Neutrophil (primary cell): Measurements from ENCODE around the gene SLC2A10.

Source experiments
- H3K27ac ChIP-seq: fragments of 200-600 bp; sonication (generic); 2 replicates; pipeline ENCODE4 v1.5.1; 2016; ENCODE audit warnings: mild to moderate bottlenecking, moderate library complexity
- H3K27me3 ChIP-seq: fragments of 200-600 bp; sonication (generic); 2 replicates; pipeline ENCODE4 v1.6.0; 2016; ENCODE audit warnings: mild to moderate bottlenecking
- H3K36me3 ChIP-seq: fragments of 200-600 bp; sonication (generic); 2 replicates; pipeline ENCODE4 v1.5.1; 2017
- H3K4me1 ChIP-seq, 2 experiments: fragments of 200-600 bp in 1 of 2; sonication (generic) in 1 of 2; 1 replicate in 1 of 2; 2 replicates in 1 of 2; pipeline versions ENCODE4 v1.5.1 to v1.6.1; 2013 to 2016; ENCODE audit warnings: low read depth in 1 of 2, low read length in 1 of 2, mild to moderate bottlenecking in 1 of 2, moderate library complexity in 1 of 2; ENCODE audit not compliant: control insufficient read depth in 1 of 2, insufficient read depth in 1 of 2
- H3K4me3 ChIP-seq, 2 experiments: fragments of 200-600 bp in 1 of 2; sonication (generic) in 1 of 2; 1 replicate in 1 of 2; 2 replicates in 1 of 2; pipeline ENCODE4 v1.5.1; 2013 to 2016; ENCODE audit warnings: low read depth in 1 of 2, low read length in 1 of 2, mild to moderate bottlenecking in 1 of 2, moderate library complexity in 1 of 2
- H3K9me3 ChIP-seq: fragments of 200-600 bp; sonication (generic); 2 replicates; pipeline ENCODE4 v1.5.1; 2016
- TF ChIP-seq, protein P1 (sequence below): fragments of 200-600 bp; sonication (generic); IDR thresholded peaks from 2 replicates; pipeline ENCODE4 v1.5.1; 2016; ENCODE audit warnings: antibody characterized with exemption

The SLC2A10 gene

DNA sequence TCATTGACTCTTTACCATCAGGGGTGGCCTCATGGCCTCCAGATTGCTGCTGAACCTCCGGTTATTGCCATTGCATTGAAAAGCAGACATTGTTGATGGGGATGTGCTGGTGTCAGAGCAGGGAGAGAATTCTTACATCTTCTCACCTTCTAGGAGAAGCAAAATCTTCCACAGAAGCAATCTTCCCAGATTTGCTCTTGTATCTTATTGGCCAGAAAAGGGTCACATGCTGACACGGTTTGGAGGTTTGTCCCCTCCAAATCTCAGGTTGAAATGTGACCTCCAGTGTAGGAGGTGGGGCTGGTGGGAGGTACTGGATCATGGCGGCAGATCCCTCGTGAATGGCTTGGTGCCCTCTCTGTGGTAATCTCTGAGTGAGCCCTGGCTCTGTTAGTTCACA lies 30.9 kb upstream of the SLC2A10 start:
- Histone ChIP-seq H3K36me3 (no peaks in the 10 kb centered on the region), H3K4me1 (no peaks in the 10 kb centered on the region), H3K27ac (no peak overlapping the region), H3K4me3 (no peak overlapping the region), H3K9me3 (no peaks in the 10 kb centered on the region), H3K27me3 (no peaks in the 10 kb centered on the region)
- TF ChIP-seq, protein P1, sequence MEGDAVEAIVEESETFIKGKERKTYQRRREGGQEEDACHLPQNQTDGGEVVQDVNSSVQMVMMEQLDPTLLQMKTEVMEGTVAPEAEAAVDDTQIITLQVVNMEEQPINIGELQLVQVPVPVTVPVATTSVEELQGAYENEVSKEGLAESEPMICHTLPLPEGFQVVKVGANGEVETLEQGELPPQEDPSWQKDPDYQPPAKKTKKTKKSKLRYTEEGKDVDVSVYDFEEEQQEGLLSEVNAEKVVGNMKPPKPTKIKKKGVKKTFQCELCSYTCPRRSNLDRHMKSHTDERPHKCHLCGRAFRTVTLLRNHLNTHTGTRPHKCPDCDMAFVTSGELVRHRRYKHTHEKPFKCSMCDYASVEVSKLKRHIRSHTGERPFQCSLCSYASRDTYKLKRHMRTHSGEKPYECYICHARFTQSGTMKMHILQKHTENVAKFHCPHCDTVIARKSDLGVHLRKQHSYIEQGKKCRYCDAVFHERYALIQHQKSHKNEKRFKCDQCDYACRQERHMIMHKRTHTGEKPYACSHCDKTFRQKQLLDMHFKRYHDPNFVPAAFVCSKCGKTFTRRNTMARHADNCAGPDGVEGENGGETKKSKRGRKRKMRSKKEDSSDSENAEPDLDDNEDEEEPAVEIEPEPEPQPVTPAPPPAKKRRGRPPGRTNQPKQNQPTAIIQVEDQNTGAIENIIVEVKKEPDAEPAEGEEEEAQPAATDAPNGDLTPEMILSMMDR = no peak

DNA sequence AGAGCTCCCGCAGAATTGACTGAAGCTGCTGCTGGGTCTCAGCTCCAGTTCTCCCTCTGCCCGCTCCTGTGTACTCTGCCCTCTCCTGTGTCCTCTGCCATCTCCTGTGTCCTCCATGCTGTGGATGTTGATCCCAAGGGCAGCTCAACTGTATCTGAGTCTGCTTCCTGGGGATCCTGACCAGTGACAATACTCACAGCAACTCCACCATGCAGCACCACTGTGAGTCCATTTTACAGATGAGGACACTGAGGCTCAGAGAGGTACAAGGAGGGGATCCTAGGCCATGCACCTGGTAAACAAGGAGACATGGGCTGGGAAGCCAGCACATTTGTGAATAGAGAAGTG lies 28.8 kb upstream of the SLC2A10 start:
- TF ChIP-seq, protein P1 = no peak
- Histone ChIP-seq H3K27me3 (no peaks in the 10 kb centered on the region), H3K4me3 (no peak overlapping the region), H3K36me3 (peaks cover 4% of the 10 kb centered on the region), H3K27ac (no peak overlapping the region), H3K4me1 (no peaks in the 10 kb centered on the region), H3K9me3 (no peaks in the 10 kb centered on the region)

DNA sequence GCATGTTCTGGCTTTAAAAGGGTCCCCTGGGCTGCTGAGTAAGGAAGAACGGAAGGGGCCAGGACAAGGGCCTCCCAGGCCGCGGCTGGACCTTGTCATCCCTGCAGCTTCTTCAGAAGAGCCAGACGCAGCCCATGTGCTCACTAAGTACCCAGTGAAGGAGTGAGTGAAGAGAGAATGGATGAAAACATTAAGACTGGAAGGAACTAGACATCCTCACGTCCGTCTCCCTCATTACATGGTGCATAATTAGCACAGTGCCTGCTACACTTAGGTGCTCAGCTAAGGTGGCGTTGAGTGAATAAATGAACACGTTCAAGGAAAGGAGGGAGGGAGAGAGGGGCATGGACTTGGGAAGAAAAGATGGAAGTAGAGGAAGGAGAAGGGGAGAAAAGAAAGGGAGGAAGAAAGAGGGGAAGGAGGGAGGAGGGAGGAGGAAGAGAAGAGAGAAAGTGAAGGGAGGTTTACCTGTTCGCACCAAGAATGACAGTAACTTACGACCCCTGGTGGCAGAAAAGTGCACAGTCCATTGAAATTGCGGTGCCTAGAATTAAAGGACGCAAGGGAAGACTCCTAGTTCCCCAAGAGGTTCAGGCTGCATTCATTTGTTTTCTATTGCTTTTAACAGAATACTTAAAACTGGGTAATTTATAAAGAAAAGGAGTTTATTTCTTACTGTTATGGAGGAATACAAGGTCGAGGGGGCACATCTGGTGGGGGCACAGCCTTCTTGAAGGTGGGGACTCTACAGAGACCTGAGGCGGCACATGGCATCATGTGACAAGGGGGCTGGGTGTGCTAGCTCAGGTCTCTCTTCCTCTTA lies 28.2 kb upstream of the SLC2A10 start:
- H3K4me3 ChIP-seq = no peak overlapping the region
- no peaks in the 10 kb centered on the region for H3K9me3 ChIP-seq
- H3K36me3 ChIP-seq = peaks cover 4% of the 10 kb centered on the region
- TF ChIP-seq, protein P1 = peak; percentile 64
- H3K27me3 ChIP-seq = no peaks in the 10 kb centered on the region
- no peaks in the 10 kb centered on the region for H3K4me1 ChIP-seq
- H3K27ac ChIP-seq = no peak overlapping the region

DNA sequence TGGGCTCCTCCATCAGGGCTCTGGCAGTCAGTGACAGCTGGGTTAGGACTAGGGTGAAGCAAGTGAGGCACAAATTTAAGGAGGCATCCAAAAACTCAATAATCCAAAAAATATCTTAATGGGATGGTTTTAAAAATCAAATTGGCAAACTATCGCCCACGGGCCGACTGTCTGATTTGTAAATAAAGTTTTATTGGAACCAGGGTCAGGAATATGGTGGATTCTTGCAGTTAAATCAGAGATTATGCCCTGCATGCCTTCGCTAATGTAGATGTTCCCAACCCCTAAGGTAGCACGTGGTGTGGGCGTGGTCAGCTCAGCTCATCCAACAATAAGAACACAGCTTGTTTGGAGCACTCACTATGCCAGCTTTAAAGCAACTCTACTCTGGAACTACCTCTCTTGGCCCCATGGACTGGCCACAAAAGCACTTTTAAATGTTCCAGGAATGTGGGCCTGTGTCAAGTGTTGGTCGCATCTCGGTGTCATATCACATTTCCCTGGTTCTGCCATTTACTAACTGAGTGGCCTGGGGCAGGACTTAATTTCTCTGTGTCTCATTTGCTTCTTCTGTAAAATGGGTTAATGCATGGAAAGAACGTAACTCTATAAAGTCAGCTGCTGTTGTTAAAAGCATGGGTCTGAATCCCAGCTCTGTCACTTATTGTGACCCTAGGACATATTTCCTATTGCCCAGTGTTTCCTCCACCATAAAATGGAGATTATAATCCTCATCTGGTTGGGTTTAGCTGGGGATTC lies 27.2 kb upstream of the SLC2A10 start:
- Histone ChIP-seq H3K9me3 (no peaks in the 10 kb centered on the region), H3K27ac (no peak overlapping the region), H3K4me3 (no peak overlapping the region), H3K36me3 (peaks cover 4% of the 10 kb centered on the region), H3K27me3 (no peaks in the 10 kb centered on the region), H3K4me1 (peaks cover 0 to 1% of the 10 kb centered on the region in 2 experiments)
- TF ChIP-seq, protein P1 = no peak

DNA sequence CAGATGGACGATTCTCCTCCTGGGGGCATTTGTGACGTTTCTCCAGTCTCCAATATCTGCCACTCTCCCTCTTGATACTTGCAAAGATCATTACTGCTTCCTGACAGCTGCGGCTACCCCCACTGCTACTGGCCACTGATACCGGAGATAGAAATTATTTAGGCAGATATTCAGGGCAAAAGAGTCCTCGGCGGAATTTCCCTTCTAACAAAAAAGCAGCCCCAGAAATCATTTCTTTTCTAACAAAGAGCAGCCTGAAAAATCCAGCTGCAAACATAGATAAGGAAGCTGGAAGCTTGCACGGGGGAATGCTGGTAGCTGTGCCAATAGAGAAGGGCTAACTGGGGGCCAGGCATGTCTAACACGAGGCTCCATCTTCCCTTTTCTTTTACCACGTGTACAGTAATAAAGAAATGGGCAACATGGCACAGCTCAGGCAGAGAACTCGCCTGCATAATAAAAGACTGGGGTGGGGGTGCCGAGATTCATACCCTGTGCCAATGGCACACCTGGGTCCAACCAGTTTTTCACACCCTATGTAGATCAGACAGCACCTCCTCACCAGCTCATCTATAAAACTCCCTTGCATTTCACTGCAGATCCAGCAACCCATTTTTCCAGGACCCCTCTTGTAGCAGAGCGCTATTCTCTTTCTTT lies 26.3 kb upstream of the SLC2A10 start:
- Histone ChIP-seq H3K36me3 (peaks cover 4% of the 10 kb centered on the region), H3K27me3 (no peaks in the 10 kb centered on the region), H3K4me3 (no peak overlapping the region), H3K4me1 (peaks cover 6 to 10% of the 10 kb centered on the region in 2 experiments), H3K9me3 (no peaks in the 10 kb centered on the region), H3K27ac (no peak overlapping the region)
- TF ChIP-seq, protein P1 = no peak
